Measurements from ENCODE around the gene ST3GAL3. TPM values are rescaled to one million over a fixed set of nuclear protein-coding genes. Genes with fewer than 3 reads are reported as not detected.

The ST3GAL3 gene
- total RNA-seq, 2 experiments from 2014 or later, result 23.7 to 24.3 TPM

DNA sequence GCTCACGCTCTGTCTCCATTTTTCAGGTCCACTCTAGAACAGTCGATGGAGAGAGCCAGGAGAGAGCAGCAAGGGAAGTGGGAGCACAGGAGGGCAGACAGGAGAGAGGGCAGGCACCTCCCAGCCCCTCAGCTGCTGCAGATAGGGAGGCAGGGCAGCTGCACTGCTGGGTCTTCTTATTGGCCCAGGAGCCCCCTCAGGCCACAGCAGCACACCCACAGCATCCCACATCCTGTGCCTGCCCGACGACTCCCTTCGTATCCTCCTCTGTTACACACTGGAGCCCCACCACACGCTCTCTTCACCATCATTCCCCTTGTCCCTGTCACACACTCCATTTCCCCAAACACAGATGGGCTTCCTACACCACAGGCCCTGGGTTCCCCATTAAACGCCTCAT lies 212.6 kb downstream of the ST3GAL3 start:
- H3K27me3 Mint-ChIP-seq, result no peaks in the 10 kb centered on the region
- ChIA-PET CTCF (interaction anchor here (0.6 to 1.9 kb wide), 2 partner anchors 9 to 15 kb away, joined by 3 to 8 read pairs; no protein-coding TSS in a partner anchor), POLR2A (no interaction called here)
- H3K4me3 Mint-ChIP-seq, result no peak overlapping the region
- no peak overlapping the region for H3K27ac Mint-ChIP-seq
- no peak for DNase-seq
- H3K9me3 Mint-ChIP-seq, result no peaks in the 10 kb centered on the region
- H3K36me3 Mint-ChIP-seq (ENCODE audit: low read depth), result no peaks in the 10 kb centered on the region
- H3K4me1 Mint-ChIP-seq, result peaks cover 15% of the 10 kb centered on the region

- Mint-ChIP-seq H3K27ac (no peak overlapping the region), H3K36me3 (ENCODE audit: low read depth) (no peaks in the 10 kb centered on the region), H3K4me3 (no peak overlapping the region), H3K9me3 (no peaks in the 10 kb centered on the region), H3K27me3 (no peaks in the 10 kb centered on the region), H3K4me1 (peaks cover 15% of the 10 kb centered on the region)
- CTCF ChIA-PET, result interaction anchor here (1.3 kb wide), 1 partner anchor 13 kb away, joined by 9 read pairs; the partner anchor contains the start of gene ARTN
- POLR2A ChIA-PET, result no interaction called here
- no peak for DNase-seq
These were observed 213.7 kb downstream of the ST3GAL3 start for GRCh38 chr1:43921022-43921421.

GRCh38 chr1:43924516-43924915 lies 217.2 kb downstream of the ST3GAL3 start:
- H3K27ac Mint-ChIP-seq, result no peak overlapping the region
- H3K36me3 Mint-ChIP-seq (ENCODE audit: low read depth), result no peaks in the 10 kb centered on the region
- peaks cover 11% of the 10 kb centered on the region for H3K4me1 Mint-ChIP-seq
- no peak for DNase-seq
- no peaks in the 10 kb centered on the region for H3K9me3 Mint-ChIP-seq
- H3K4me3 Mint-ChIP-seq, result no peak overlapping the region
- ChIA-PET POLR2A (interaction anchor here (0.5 kb wide), 1 partner anchor 223 kb away, joined by 3 read pairs; no protein-coding TSS in a partner anchor), CTCF (interaction anchor here (1.1 to 2.4 kb wide), 2 partner anchors 10 to 160 kb away, joined by 3 to 15 read pairs; no protein-coding TSS in a partner anchor)
- H3K27me3 Mint-ChIP-seq, result no peaks in the 10 kb centered on the region

GRCh38 chr1:43925846-43926245 lies 218.5 kb downstream of the ST3GAL3 start:
- no peaks in the 10 kb centered on the region for H3K27me3 Mint-ChIP-seq
- H3K9me3 Mint-ChIP-seq, result no peaks in the 10 kb centered on the region
- ChIA-PET CTCF (interaction anchor here (2.4 kb wide), 1 partner anchor 9 kb away, joined by 15 read pairs; no protein-coding TSS in a partner anchor), POLR2A (no interaction called here)
- no peak overlapping the region for H3K4me3 Mint-ChIP-seq
- H3K27ac Mint-ChIP-seq, result no peak overlapping the region
- no peaks in the 10 kb centered on the region for H3K36me3 Mint-ChIP-seq (ENCODE audit: low read depth)
- DNase-seq, result no peak
- H3K4me1 Mint-ChIP-seq, result peaks cover 2% of the 10 kb centered on the region

DNA sequence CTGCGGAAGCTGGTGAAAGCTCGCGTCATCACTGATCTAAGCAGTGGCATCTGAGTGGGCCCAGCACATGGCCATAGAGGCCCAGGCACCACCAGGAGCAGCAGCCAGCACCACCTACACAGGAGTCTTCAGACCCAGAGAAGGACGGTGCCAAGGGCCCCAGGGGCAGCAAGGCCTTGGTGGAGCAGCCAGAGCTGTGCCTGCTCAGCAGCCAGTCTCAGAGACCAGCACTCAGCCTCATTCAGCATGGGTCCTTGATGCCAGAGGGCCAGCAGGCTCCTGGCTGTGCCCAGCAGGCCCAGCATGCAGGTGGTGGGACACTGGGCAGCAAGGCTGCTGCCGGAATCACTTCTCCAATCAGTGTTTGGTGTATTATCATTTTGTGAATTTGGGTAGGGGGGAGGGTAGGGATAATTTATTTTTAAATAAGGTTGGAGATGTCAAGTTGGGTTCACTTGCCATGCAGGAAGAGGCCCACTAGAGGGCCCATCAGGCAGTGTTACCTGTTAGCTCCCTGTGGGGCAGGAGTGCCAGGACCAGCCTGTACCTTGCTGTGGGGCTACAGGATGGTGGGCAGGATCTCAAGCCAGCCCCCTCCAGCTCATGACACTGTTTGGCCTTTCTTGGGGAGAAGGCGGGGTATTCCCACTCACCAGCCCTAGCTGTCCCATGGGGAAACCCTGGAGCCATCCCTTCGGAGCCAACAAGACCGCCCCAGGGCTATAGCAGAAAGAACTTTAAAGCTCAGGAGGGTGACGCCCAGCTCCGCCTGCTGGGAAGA lies 223.0 kb downstream of the ST3GAL3 start:
- H3K4me1 Mint-ChIP-seq, result peaks cover 14% of the 10 kb centered on the region
- peak; percentile 31 for DNase-seq
- no peak overlapping the region for H3K27ac Mint-ChIP-seq
- H3K36me3 Mint-ChIP-seq (ENCODE audit: low read depth), result no peaks in the 10 kb centered on the region
- CTCF ChIA-PET, result interaction anchor here (0.8 to 1.4 kb wide), 5 partner anchors 10 to 167 kb away, joined by 3 to 5 read pairs (median 3); no protein-coding TSS in a partner anchor
- no peaks in the 10 kb centered on the region for H3K9me3 Mint-ChIP-seq
- peaks cover 16% of the 10 kb centered on the region for H3K27me3 Mint-ChIP-seq
- no peak overlapping the region for H3K4me3 Mint-ChIP-seq
- POLR2A ChIA-PET, result no interaction called here

GRCh38 chr1:43930949-43931275 lies 223.6 kb downstream of the ST3GAL3 start:
- Mint-ChIP-seq H3K27me3 (peaks cover 19% of the 10 kb centered on the region), H3K9me3 (no peaks in the 10 kb centered on the region), H3K27ac (no peak overlapping the region), H3K4me1 (peaks cover 14% of the 10 kb centered on the region), H3K36me3 (ENCODE audit: low read depth) (no peaks in the 10 kb centered on the region), H3K4me3 (no peak overlapping the region)
- ChIA-PET CTCF (interaction anchor here (0.8 to 1.4 kb wide), 5 partner anchors 9 to 167 kb away, joined by 3 to 5 read pairs (median 3); no protein-coding TSS in a partner anchor), POLR2A (no interaction called here)
- no peak for DNase-seq

DNA sequence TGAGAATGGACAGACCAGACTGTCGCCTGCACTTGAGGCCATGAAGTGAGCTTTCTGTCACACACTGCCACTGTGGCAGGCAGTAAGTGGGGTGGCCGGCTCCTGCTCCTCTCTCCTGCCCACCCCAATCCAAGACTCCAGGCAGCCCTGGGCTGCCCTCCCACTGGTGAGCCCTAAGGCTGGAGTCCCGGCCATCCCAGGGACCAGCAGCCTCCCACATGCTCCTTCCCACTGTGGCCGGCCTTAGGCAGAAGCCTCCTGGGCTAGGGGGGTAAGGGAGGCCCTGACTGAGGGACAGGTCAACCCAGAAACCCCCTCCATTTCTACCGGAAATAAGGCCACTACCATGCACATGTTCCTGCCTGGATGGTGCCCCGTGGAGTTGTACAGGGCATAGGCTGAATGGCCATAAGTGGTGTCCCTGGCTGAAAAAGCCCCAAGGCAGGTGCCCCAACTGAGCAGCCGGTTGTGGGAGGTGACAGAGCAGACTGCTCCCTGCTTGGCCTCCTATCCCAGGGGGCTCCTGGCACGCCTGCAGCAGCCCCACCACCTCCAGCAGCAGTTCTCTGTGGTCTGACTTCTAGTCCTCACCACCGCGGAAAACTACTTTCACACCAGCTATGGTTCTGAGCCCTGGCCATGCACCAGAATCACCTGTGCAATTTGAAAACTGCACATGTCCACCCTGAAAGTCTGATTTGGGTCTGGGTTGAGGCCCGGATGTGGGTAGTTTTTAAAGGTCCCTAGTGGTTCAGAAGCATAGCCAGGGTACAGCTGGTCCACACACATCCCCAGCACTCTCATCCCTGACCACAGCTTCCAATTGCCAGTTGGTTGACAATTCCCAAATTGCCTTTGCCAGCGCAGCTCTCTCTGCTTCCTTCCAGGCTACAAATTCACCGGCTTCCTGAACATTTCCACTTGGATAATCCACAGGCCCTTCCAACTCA lies 224.7 kb downstream of the ST3GAL3 start:
- POLR2A ChIA-PET, result no interaction called here

DNA sequence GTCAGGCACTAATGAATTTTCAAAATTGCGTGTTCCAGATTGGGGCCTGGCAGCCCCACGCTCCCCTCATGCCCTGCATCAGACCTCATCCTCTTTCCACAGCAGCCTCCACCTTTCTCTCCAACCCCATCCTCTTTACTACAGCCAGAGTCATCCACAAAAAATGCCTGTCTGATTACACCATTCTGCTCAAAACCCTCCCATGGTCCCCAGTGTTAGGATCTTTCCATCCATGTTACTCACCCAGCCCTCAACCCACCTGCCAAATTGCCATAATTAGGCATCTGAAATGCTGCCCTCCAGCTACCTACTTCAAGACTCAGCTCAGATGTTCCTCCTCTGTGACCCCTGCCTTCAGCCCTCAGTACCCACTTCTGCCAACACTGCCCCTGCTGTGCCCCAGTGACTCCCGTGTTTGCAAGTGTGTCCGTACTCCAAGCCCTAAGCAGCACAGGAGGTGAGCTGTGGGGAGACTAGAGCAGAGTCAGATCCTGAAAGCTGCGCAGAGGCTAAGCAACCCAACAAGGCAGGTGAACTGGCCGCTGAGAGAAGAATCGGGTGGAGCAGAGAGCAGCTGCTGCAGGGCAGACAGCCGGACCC lies 225.6 kb downstream of the ST3GAL3 start:
- ChIA-PET POLR2A (interaction anchor here (0.6 kb wide), 2 partner anchors 403 to 519 kb away, joined by 3 read pairs; no protein-coding TSS in a partner anchor), CTCF (interaction anchor here (1.1 to 6.7 kb wide), 6 partner anchors 9 to 403 kb away, joined by 3 to 93 read pairs (median 7); partner anchors contain the start of gene IPO13)
- H3K4me3 Mint-ChIP-seq, result no peak overlapping the region
- no peak overlapping the region for H3K27ac Mint-ChIP-seq
- no peaks in the 10 kb centered on the region for H3K36me3 Mint-ChIP-seq (ENCODE audit: low read depth)
- DNase-seq, result no peak
- peaks cover 21% of the 10 kb centered on the region for H3K27me3 Mint-ChIP-seq
- peaks cover 17% of the 10 kb centered on the region for H3K4me1 Mint-ChIP-seq
- no peaks in the 10 kb centered on the region for H3K9me3 Mint-ChIP-seq

More for the DNA sequence above, 224.7 kb downstream of the ST3GAL3 start:
- H3K4me3 Mint-ChIP-seq, result no peak overlapping the region
- no peaks in the 10 kb centered on the region for H3K36me3 Mint-ChIP-seq (ENCODE audit: low read depth)
- H3K4me1 Mint-ChIP-seq, result peaks cover 17% of the 10 kb centered on the region
- CTCF ChIA-PET, result interaction anchor here (1.1 to 6.7 kb wide), 4 partner anchors 15 to 402 kb away, joined by 3 to 93 read pairs (median 44); partner anchors contain the start of gene IPO13
- no peak for DNase-seq
- peaks cover 21% of the 10 kb centered on the region for H3K27me3 Mint-ChIP-seq
- no peaks in the 10 kb centered on the region for H3K9me3 Mint-ChIP-seq
- H3K27ac Mint-ChIP-seq, result no peak overlapping the region

DNA sequence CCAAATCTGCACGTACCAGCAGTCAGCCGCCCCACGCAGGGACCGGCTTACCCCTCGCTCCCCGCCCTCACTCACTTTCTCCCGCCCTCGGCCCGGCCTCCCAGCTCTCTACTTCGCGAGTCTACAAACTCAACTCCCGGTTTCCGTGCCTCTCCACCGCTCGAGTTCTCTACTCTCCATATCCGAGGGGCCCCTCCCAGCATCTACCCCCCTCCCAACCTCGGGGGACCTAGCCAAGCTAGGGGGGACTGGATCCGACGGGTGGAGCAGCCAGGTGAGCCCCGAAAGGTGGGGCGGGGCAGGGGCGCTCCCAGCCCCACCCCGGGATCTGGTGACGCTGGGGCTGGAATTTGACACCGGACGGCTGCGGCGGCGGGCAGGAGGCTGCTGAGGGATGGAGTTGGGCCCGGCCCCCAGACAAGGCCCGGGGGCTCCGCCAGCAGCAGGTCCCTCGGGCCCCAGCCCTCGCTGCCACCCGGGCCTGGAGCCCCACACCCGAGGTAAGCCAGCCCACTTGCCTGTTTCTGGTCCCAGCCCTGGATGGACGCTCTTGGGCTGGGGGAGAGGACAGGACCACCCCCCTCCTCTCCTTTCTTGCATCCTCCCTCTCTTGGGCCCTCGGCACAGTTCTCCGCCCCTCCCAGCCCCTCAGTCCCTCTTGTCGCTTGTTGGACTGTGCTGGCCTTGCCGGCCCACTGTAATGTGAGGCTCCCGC lies 226.2 kb downstream of the ST3GAL3 start, which contains the start of gene ARTN:
ARTN (plus strand) TSS at position 416 of the 715 bp plus-strand sequence. CDS start 1,856 bp downstream, outside the sequence.
- Mint-ChIP-seq H3K9me3 (no peaks in the 10 kb centered on the region), H3K27ac (no peak within 1 kb of the TSS), H3K36me3 (ENCODE audit: low read depth) (no peaks in the 10 kb centered on the region), H3K4me1 (peaks cover 17% of the 10 kb centered on the region), H3K4me3 (no peak within 1 kb of the TSS), H3K27me3 (peaks cover 21% of the 10 kb centered on the region)
- ChIA-PET CTCF (interaction anchor here (0.6 to 6.7 kb wide), 27 partner anchors 8 to 413 kb away, joined by 3 to 93 read pairs (median 5); partner anchors contain the start of genes DPH2 and IPO13), POLR2A (interaction anchor here (0.6 kb wide), 2 partner anchors 404 to 520 kb away, joined by 3 read pairs; no protein-coding TSS in a partner anchor)
- no peak for DNase-seq

- H3K27me3 Mint-ChIP-seq, result peaks cover 21% of the 10 kb centered on the region
- no peaks in the 10 kb centered on the region for H3K36me3 Mint-ChIP-seq (ENCODE audit: low read depth)
- H3K4me3 Mint-ChIP-seq, result no peak overlapping the region
- ChIA-PET CTCF (interaction anchor here (0.6 to 6.7 kb wide), 50 partner anchors 9 to 413 kb away, joined by 3 to 93 read pairs (median 4); partner anchors contain the start of genes DPH2, IPO13 and PTPRF), POLR2A (interaction anchor here (0.6 kb wide), 2 partner anchors 11 to 12 kb away, joined by 3 read pairs; no protein-coding TSS in a partner anchor)
- peaks cover 17% of the 10 kb centered on the region for H3K4me1 Mint-ChIP-seq
- peak; percentile 62 for DNase-seq
- no peak overlapping the region for H3K27ac Mint-ChIP-seq
- no peaks in the 10 kb centered on the region for H3K9me3 Mint-ChIP-seq
These were observed 227.0 kb downstream of the ST3GAL3 start for GRCh38 chr1:43934101-43934985.

DNA sequence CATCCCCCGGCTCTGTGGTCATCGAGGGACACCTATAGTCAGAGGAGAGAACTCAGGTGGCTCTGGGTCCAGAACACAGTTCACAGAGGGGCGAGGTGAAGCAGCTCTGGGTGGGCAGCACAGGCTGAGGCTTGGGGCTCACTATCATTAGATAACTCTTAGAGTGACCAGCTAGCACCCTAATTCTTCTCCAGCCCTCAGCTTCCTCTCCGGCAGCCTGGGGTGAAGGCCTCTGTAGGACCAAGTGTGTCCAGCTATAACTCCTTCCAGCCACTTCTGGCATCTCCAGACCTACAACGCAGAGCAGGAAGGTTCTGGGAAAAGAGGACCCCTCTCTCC lies 227.6 kb downstream of the ST3GAL3 start:
- DNase-seq, result no peak
- POLR2A ChIA-PET, result interaction anchor here (0.6 kb wide), 1 partner anchor 10 kb away, joined by 3 read pairs; no protein-coding TSS in a partner anchor
- CTCF ChIA-PET, result interaction anchor here (0.7 to 6.7 kb wide), 46 partner anchors 9 to 414 kb away, joined by 3 to 93 read pairs (median 5); partner anchors contain the start of genes DPH2, IPO13 and PTPRF
- Mint-ChIP-seq H3K4me1 (peaks cover 20% of the 10 kb centered on the region), H3K27me3 (peaks cover 21% of the 10 kb centered on the region), H3K9me3 (no peaks in the 10 kb centered on the region), H3K4me3 (no peak overlapping the region), H3K27ac (no peak overlapping the region), H3K36me3 (ENCODE audit: low read depth) (no peaks in the 10 kb centered on the region)
